Astrocyte of the spinal cord (primary cell): ENCODE data around the gene SPATA12.

Source experiments
- DNase-seq: peaks from one replicate; pipeline ENCODE4 v3.0.0; 2011; ENCODE audit warnings: low read depth, low spot score
- H3K4me3 ChIP-seq: 2 replicates; pipeline ENCODE4 v1.5.1; 2011; ENCODE audit warnings: low read depth, mild to moderate bottlenecking, low read length, moderate library complexity
- in situ Hi-C: cut with HindIII; loops from 2 replicates; pipeline ENCODE4 v1.10.0; 2017; ENCODE audit warnings: low sequenced_read_pairs
- TF ChIP-seq, protein P1 (sequence below): IDR thresholded peaks from 2 replicates; pipeline ENCODE4 v1.5.1; 2012; ENCODE audit warnings: low read depth, mild to moderate bottlenecking, low read length, inconsistent platforms

The SPATA12 gene

DNA sequence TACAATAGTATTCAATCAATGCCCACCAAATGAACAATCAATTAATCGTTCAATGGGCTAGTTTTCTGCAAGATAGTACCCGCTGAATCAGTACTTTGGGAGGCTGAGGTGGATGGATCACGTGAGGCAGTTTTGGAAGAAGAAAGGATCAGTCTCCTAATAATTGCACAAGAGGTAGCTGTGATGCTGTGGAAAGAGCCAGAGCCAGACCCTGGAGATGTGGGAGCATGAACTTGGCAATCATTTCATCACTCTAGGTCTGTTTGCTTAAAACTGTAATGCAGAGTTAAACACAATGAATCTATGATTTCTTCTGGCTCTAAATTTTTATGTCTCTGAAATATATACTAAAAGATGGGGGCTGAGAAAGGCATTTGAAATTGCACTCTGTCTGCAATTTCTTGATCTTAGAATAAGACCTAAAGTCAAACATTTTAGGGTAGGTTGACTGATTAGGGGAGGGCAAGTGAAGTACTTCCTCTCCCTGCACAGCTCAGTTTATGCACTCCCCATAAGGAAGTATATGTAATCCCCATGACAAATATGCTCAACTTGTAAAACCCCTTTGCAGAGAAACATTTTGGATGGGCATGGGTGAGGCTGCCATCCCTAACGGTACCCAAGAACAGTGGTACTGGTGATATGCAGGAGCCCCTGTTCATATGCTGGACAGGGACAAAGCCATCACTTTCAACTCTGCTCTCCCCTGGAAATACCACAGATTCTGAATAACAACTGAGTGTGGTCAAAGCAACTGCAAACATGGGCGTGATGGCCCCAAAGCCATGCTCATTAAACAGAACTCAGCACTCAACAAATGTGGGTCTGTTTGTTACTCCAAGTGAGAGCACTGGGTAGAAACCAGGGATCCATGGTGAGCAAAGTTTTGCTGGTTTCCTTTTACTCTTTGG, 28.6 kb upstream of the SPATA12 start:
- in situ Hi-C loops: no loop called here
- no peak overlapping the region for H3K4me3 ChIP-seq
- TF ChIP-seq, protein P1, sequence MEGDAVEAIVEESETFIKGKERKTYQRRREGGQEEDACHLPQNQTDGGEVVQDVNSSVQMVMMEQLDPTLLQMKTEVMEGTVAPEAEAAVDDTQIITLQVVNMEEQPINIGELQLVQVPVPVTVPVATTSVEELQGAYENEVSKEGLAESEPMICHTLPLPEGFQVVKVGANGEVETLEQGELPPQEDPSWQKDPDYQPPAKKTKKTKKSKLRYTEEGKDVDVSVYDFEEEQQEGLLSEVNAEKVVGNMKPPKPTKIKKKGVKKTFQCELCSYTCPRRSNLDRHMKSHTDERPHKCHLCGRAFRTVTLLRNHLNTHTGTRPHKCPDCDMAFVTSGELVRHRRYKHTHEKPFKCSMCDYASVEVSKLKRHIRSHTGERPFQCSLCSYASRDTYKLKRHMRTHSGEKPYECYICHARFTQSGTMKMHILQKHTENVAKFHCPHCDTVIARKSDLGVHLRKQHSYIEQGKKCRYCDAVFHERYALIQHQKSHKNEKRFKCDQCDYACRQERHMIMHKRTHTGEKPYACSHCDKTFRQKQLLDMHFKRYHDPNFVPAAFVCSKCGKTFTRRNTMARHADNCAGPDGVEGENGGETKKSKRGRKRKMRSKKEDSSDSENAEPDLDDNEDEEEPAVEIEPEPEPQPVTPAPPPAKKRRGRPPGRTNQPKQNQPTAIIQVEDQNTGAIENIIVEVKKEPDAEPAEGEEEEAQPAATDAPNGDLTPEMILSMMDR: no peak
- DNase-seq: no peak

DNA sequence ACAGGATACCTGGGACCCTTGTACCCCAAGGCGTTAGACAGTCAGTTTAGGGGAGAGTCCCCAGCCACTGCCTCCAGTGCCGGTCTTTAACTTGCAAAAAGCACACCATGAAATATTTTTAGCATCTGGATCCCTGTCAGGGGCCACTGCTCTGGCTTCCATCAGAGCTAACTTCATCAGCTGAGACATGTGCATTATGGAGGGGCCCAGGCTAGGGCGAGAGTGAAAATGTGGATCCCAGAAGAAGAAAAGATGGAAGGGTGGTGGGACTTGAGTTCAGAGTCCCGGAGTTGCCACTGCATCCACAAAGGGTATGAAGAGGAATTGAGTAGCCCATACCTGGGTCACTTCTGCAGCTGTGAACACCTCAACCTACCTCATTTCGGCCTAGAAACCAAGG, 23.5 kb upstream of the SPATA12 start:
- DNase-seq: no peak
- TF ChIP-seq, protein P1: no peak
- H3K4me3 ChIP-seq: no peak overlapping the region
- in situ Hi-C loops: no loop called here

DNA sequence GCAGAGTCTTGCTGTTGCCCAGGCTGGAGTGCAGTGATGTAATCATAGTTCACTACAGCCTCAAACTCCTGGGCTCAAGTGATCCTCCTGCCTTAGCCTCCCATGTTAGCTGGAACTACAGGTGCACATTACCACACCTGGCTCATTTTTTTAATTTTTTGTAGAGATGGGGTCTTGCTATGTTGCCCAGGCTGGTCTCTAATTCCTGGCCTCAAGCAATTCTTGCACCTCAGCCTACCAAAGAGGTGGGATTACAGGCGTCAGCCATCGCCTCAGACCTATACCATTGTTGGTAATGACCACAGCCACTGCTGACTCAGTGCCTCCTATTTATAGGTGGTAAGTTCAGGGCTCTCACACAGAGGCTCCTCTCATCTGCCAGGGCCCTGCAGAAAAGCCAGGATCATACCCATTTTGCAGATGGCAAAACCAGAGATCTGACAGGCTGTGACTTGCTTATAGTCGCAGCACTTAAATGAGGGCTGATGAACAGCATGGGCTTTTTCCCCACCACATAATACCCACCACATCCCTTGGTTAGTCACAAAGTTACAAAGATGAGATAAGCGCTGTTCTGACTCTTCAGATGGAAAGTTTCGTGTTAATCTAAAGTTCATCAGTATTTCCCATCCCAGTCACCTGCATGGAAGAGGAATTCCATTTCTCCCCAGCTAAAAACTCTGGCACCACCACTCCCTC, 21.8 kb upstream of the SPATA12 start:
- TF ChIP-seq, protein P1: no peak

DNA sequence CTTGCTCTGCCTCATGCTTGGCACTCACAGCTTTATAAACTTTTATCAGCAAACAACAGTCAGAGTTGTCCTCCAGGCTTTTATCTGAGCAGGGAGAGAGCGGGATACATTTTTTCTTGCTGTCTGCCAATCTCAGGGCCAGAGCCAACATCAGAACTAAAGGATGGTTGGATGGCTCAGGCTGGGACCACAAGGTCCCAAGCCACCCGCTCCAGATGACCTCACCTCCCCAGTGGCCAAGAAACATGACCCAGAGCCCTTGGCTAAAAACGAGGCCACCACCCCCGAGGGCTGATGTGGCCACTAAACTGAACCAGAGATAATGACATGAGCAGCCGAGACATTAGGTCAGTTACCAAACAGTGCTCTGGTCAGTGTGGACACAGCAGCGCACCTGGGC, 18.8 kb upstream of the SPATA12 start:
- no peak overlapping the region for H3K4me3 ChIP-seq
- in situ Hi-C loops: no loop called here
- TF ChIP-seq, protein P1: no peak
- DNase-seq: no peak

More for the DNA sequence above, 21.8 kb upstream of the SPATA12 start:
- in situ Hi-C loops: no loop called here
- no peak overlapping the region for H3K4me3 ChIP-seq
- DNase-seq: no peak

DNA sequence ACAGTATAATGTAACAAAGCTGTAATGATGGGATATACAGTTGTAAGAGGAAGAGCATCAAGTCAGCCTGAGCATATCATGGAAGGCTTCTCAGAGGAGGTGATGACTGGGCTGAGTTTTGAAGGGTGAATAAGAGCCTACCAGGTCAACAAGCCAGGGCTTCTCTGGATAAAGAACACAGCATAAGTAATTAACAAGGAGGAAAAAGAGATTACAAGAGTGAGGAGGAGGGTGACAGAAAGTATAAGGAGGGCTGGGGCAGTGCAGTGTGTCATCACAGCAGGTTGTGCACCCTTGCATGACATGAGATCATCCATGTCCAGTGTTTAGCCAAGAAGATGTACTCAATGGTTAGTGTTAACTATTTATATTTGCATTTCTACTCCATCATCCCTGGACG, 16.9 kb upstream of the SPATA12 start:
- in situ Hi-C loops: no loop called here
- no peak for DNase-seq
- TF ChIP-seq, protein P1: no peak
- no peak overlapping the region for H3K4me3 ChIP-seq

DNA sequence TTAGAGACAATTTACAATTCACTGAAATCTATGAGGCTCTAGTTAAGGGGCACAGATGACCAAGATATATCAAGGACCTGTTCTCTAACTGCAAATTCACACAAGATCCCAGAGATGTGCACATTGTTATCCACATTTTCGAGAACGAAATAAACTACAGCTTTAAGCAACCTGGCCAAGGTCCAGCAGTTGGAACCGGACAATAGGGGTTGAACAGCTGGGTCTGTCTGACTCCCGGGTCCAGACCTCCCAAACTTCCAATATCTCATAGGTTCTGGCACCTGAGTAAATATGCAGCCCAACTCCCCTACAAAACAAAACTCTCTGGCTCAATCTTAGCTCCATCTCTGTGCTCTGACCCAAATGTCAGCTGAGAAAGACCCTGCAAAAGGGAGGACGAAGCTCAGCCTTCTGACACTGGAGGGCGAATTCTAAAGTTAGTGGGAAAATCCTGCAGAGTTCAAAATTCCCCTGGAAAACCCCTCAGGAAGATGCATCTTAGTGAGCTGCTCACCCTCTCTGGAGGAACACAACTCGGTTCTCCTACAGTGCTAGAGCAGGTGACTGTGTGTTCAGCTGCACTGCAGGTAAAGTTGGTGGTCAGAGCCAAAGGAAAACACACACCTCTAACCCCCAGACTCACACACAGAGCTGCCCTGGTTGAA, 14.2 kb upstream of the SPATA12 start:
- TF ChIP-seq, protein P1: no peak
- in situ Hi-C loops: no loop called here
- H3K4me3 ChIP-seq: no peak overlapping the region
- DNase-seq: no peak
